DND-41 (cell line): ENCODE data around the gene SPACA4.

Experiments used
- ATAC-seq: fragments of 200-7000 bp; cut with Tn5 transposase; 3 replicates; pipeline ENCODE4 v1.9.1; 2021; ENCODE audit warnings: low read depth; ENCODE audit not compliant: insufficient read depth
- DNase-seq: peaks from one replicate; pipeline ENCODE4 v3.0.0-alpha.2; 2020
- H2AFZ ChIP-seq: 2 replicates; pipeline ENCODE4 v1.6.0; 2012; ENCODE audit warnings: low read depth, low read length
- H3K27ac ChIP-seq: 2 replicates; pipeline ENCODE4 v1.5.1; 2012; ENCODE audit warnings: low read length, inconsistent platforms
- H3K27me3 ChIP-seq: fragments of 200-600 bp; sonication (generic); 2 replicates; pipeline ENCODE4 v1.6.0; 2012; ENCODE audit warnings: low read length, mild to moderate bottlenecking, inconsistent platforms; ENCODE audit not compliant: insufficient read depth, poor library complexity
- H3K36me3 ChIP-seq: 2 replicates; pipeline ENCODE4 v1.5.1; 2012; ENCODE audit warnings: low read length, inconsistent platforms; ENCODE audit not compliant: insufficient read depth
- H3K4me1 ChIP-seq: 2 replicates; pipeline ENCODE4 v1.5.1; 2012; ENCODE audit warnings: mild to moderate bottlenecking, low read length; ENCODE audit not compliant: insufficient read depth
- H3K4me2 ChIP-seq: 2 replicates; pipeline ENCODE4 v1.6.0; 2012; ENCODE audit warnings: mild to moderate bottlenecking, moderate library complexity, low read length, inconsistent platforms; ENCODE audit not compliant: insufficient read depth
- H3K4me3 ChIP-seq, 2 experiments: fragments of 200-600 bp in 1 of 2; shearing (Covaris generic) in 1 of 2; 2 replicates each; pipeline ENCODE4 v1.5.1; 2012 to 2016; ENCODE audit warnings: inconsistent platforms in 2 of 2, low read length in 2 of 2, mild to moderate bottlenecking in 2 of 2, low read depth in 1 of 2, moderate library complexity in 1 of 2
- H3K79me2 ChIP-seq: 2 replicates; pipeline ENCODE4 v1.6.0; 2012; ENCODE audit warnings: low read length, inconsistent platforms; ENCODE audit not compliant: insufficient read depth
- H3K9ac ChIP-seq: 2 replicates; pipeline ENCODE4 v1.6.0; 2012; ENCODE audit warnings: low read depth, mild to moderate bottlenecking, inconsistent platforms, low read length, moderate library complexity
- H3K9me3 ChIP-seq: 2 replicates; pipeline ENCODE4 v1.5.1; 2012; ENCODE audit warnings: low read length, moderate library complexity, mild to moderate bottlenecking, inconsistent platforms; ENCODE audit not compliant: insufficient read depth, severe bottlenecking
- H4K20me1 ChIP-seq: 2 replicates; pipeline ENCODE4 v1.6.0; 2012; ENCODE audit warnings: low read length; ENCODE audit not compliant: insufficient read depth
- CTCF ChIP-seq: IDR thresholded peaks from 2 replicates; pipeline ENCODE4 v1.5.1; 2012; ENCODE audit warnings: borderline replicate concordance, low read length, moderate library complexity, mild to moderate bottlenecking; ENCODE audit not compliant: poor library complexity, severe bottlenecking; ENCODE audit errors: extremely low read depth
- EZH2 ChIP-seq: IDR thresholded peaks from 3 replicates; pipeline ENCODE4 v1.6.1; 2012; ENCODE audit warnings: borderline replicate concordance, low read depth, mild to moderate bottlenecking, moderate library complexity, low read length, inconsistent platforms; ENCODE audit not compliant: severe bottlenecking

The SPACA4 gene

GRCh38 chr19:48619692-48620585 is 13.4 kb downstream of the SPACA4 start:
- no peak for ATAC-seq
- H3K4me2 ChIP-seq: peak overlapping the region; percentile 95
- peak overlapping the region; percentile 77 to 95 for H3K4me3 ChIP-seq
- peak overlapping the region; percentile 73 for H2AFZ ChIP-seq
- no peaks in the 10 kb centered on the region for H3K27me3 ChIP-seq
- peaks cover 72% of the 10 kb centered on the region for H3K79me2 ChIP-seq
- TF ChIP-seq CTCF (no peak), EZH2 (no peak)
- H4K20me1 ChIP-seq: peaks cover 37% of the 10 kb centered on the region
- H3K27ac ChIP-seq: peak overlapping the region; percentile 93
- peaks cover 48% of the 10 kb centered on the region for H3K36me3 ChIP-seq
- DNase-seq: no peak
- no peaks in the 10 kb centered on the region for H3K9me3 ChIP-seq
- H3K4me1 ChIP-seq: peaks cover 67% of the 10 kb centered on the region
- H3K9ac ChIP-seq: peak overlapping the region; percentile 91

GRCh38 chr19:48623556-48624066 is 17.1 kb downstream of the SPACA4 start:
- H3K4me2 ChIP-seq: peak overlapping the region; percentile 88
- H3K9me3 ChIP-seq: no peaks in the 10 kb centered on the region
- H3K36me3 ChIP-seq: peaks cover 42% of the 10 kb centered on the region
- H4K20me1 ChIP-seq: peaks cover 7% of the 10 kb centered on the region
- peaks cover 53% of the 10 kb centered on the region for H3K79me2 ChIP-seq
- no peaks in the 10 kb centered on the region for H3K27me3 ChIP-seq
- H2AFZ ChIP-seq: peak overlapping the region; percentile 88
- ATAC-seq: no peak
- H3K27ac ChIP-seq: peak overlapping the region; percentile 89
- TF ChIP-seq CTCF (no peak), EZH2 (no peak)
- DNase-seq: peak; percentile 11
- peak overlapping the region; percentile 36 to 77; a peak in 3 of 4 replicates for H3K4me3 ChIP-seq
- H3K9ac ChIP-seq: peak overlapping the region; percentile 80
- peaks cover 53% of the 10 kb centered on the region for H3K4me1 ChIP-seq

- H3K79me2 ChIP-seq: peaks cover 49% of the 10 kb centered on the region
Measured at GRCh38 chr19:48624067-48624594, 17.6 kb downstream of the SPACA4 start.

More at GRCh38 chr19:48624067-48624594, 17.6 kb downstream of the SPACA4 start:
- ATAC-seq: peak; percentile 85
- Histone ChIP-seq H3K9ac (peak overlapping the region; percentile 80), H2AFZ (peak overlapping the region; percentile 88), H3K27me3 (no peaks in the 10 kb centered on the region), H3K4me1 (peaks cover 53% of the 10 kb centered on the region), H4K20me1 (peaks cover 7% of the 10 kb centered on the region), H3K36me3 (peaks cover 43% of the 10 kb centered on the region), H3K4me2 (peak overlapping the region; percentile 88), H3K4me3 (peak overlapping the region; percentile 36 to 77; a peak in 3 of 4 replicates), H3K27ac (peak overlapping the region; percentile 89), H3K9me3 (no peaks in the 10 kb centered on the region)
- peak; percentile 99 for DNase-seq
- TF ChIP-seq EZH2 (no peak), CTCF (no peak)
